Mucosa of descending colon (tissue), 3 donors: ENCODE data around the gene RALB. TPM values are rescaled to one million over a fixed set of nuclear protein-coding genes. Genes with fewer than 3 reads are reported as not detected.
A peak's percentile ranks its signal among the peaks of the same experiment; 100 is the strongest.

Source experiments
- ATAC-seq: fragments of 200-7000 bp; cut with Tn5 transposase; one replicate; pipeline ENCODE4 v1.9.1; 2020; ENCODE audit warnings: mild to moderate bottlenecking, moderate library complexity
- DNase-seq, 3 donors: peaks; one replicate each; pipeline ENCODE4 v3.0.0-alpha.2; 2020
- H3K36me3 ChIP-seq: fragments of 200-600 bp; one replicate; pipeline ENCODE4 v1.8.0; 2021; ENCODE audit warnings: low read depth, mild to moderate bottlenecking
- H3K4me1 ChIP-seq: fragments of 200-600 bp; one replicate; pipeline ENCODE4 v1.8.0; 2021; ENCODE audit warnings: low read depth, mild to moderate bottlenecking
- H3K4me3 ChIP-seq: fragments of 200-600 bp; one replicate; pipeline ENCODE4 v1.8.0; 2021; ENCODE audit warnings: mild to moderate bottlenecking
- H3K9me3 ChIP-seq: fragments of 200-600 bp; one replicate; pipeline ENCODE4 v1.8.0; 2021; ENCODE audit warnings: mild to moderate bottlenecking
- intact Hi-C, 2 donors: fragments of 100-400 bp; cut with DNase I in 1 of 2; cut with micrococcal nuclease in 1 of 2; formaldehyde crosslinking; loops; one replicate each; pipeline versions ENCODE4 v1.11.0 to v1.11.1; 2022; cut with DNase I, micrococcal nuclease
- total RNA-seq, 3 donors: library from RNA; stranded (reverse); fragmentation: NEBNext Ultra II Directional in 2 of 3; extraction: Animal tissue kit (Norgen Biotek cat#: 25700) in 2 of 3; gene quantifications; one replicate each; pipeline versions ENCODE4 v1.2.1 to v1.2.4, GENCODE V29; 2021 to 2023
- TF ChIP-seq, protein P1 (sequence below): fragments of 200-600 bp; IDR thresholded peaks from one replicate; pipeline ENCODE4 v1.8.0; 2022; ENCODE audit warnings: antibody characterized with exemption, mild to moderate bottlenecking
- donor health status: DM: no; HTN: no; CAD: no; lungs with moderate emphysema.
- donor health status: DM: no; HTN: no; CAD: no.
- donor health status: DM: no; HTN: yes; CAD: no.

The RALB gene
- total RNA-seq, 3 donors from 2014 or later = 75.1 to 83.8 (median 80.8) TPM

DNA sequence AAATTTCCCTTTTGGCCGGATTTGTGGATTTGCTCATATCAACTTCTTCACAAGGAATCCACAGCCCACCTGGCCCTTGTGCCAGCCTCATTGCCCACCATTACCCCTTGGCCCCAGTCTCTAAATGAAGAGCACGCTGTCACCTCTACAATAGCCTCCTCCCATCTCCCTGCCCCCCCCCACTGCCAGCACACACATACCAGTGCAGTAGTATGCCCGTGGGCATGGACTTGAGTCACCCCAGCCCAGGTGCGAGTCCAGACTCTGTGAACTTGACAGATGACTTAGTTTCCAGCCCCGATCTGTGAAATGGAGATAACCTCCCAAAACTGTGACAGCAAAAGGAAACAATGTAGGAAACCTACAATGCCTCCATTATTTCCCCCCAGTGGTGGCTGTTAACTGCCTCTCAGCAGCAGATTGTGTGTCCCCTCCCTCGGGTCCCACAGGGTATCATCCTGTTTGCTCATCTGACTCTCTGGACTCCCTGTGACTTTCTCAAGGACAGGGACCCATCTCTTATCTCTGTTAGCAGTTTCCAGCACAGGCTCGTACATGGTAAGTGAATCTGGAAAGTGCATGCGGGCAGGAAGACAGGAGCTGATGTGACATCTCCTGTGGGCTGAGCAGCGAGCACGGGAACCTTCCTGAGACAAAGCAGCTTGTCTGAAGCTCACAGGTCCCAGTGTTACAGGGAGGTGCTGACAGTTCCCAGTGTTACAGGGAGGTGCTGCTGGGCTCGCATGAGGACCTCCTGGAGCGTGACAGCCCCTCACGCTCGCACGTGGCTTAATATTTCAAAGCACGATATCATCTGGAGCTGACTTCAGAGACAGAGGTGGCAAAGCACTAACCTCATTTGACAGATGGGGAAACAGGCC is 25.3 kb upstream of the RALB start:
- Histone ChIP-seq H3K4me3 (no peak overlapping the region), H3K36me3 (no peaks in the 10 kb centered on the region), H3K9me3 (no peaks in the 10 kb centered on the region), H3K4me1 (peaks cover 39% of the 10 kb centered on the region)
- intact Hi-C loops = no loop called here
- TF ChIP-seq, protein P1, sequence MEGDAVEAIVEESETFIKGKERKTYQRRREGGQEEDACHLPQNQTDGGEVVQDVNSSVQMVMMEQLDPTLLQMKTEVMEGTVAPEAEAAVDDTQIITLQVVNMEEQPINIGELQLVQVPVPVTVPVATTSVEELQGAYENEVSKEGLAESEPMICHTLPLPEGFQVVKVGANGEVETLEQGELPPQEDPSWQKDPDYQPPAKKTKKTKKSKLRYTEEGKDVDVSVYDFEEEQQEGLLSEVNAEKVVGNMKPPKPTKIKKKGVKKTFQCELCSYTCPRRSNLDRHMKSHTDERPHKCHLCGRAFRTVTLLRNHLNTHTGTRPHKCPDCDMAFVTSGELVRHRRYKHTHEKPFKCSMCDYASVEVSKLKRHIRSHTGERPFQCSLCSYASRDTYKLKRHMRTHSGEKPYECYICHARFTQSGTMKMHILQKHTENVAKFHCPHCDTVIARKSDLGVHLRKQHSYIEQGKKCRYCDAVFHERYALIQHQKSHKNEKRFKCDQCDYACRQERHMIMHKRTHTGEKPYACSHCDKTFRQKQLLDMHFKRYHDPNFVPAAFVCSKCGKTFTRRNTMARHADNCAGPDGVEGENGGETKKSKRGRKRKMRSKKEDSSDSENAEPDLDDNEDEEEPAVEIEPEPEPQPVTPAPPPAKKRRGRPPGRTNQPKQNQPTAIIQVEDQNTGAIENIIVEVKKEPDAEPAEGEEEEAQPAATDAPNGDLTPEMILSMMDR = no peak
- no peak for ATAC-seq
- peak in 1 of 3 donors; percentile 21 for DNase-seq

DNA sequence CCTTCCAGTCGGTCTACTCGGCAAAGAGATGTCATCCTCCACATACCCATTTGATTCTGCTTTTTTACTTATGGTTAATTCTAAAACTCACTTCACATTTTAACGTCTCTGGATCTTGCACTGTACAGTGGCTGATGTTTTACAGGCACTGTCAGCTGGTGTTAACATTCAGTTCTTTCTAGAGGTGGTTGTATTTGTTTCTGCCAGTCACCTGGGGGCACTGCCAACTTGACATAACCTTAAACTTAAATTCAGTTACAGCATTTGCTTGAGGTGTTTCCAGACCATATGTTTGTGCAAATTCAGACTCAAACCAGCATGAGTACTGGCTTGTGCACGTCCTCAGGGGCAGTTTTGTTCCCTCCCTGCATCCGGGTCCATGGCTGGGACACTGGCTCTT is 24.1 kb upstream of the RALB start:
- H3K9me3 ChIP-seq = no peaks in the 10 kb centered on the region
- intact Hi-C loops = no loop called here
- H3K4me3 ChIP-seq = no peak overlapping the region
- TF ChIP-seq, protein P1 = no peak
- DNase-seq = no peak
- ATAC-seq = no peak
- peaks cover 44% of the 10 kb centered on the region for H3K4me1 ChIP-seq
- H3K36me3 ChIP-seq = no peaks in the 10 kb centered on the region

DNA sequence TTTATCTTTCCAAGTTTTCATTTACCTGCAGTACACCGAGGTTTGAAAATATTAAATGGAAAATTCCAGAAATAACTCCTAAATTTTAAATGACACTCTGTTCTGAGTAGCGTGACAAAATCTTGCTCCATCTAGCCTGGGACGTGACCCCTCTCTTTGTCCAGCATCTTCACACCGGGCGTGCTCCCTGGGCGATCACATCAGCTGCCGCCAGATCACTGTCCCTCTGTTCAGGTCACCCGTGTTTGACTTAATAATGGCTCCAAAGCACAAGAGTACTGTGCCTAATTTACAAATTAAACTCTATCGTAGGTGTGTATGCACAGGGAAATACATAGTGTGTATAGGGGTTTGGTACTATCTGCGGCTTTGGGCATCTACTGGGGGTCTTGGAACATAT is 23.3 kb upstream of the RALB start:
- no peak for ATAC-seq
- Histone ChIP-seq H3K36me3 (no peaks in the 10 kb centered on the region), H3K4me1 (peaks cover 36% of the 10 kb centered on the region), H3K4me3 (no peak overlapping the region), H3K9me3 (no peaks in the 10 kb centered on the region)
- no peak for DNase-seq
- intact Hi-C loops = no loop called here
- TF ChIP-seq, protein P1 = no peak

DNA sequence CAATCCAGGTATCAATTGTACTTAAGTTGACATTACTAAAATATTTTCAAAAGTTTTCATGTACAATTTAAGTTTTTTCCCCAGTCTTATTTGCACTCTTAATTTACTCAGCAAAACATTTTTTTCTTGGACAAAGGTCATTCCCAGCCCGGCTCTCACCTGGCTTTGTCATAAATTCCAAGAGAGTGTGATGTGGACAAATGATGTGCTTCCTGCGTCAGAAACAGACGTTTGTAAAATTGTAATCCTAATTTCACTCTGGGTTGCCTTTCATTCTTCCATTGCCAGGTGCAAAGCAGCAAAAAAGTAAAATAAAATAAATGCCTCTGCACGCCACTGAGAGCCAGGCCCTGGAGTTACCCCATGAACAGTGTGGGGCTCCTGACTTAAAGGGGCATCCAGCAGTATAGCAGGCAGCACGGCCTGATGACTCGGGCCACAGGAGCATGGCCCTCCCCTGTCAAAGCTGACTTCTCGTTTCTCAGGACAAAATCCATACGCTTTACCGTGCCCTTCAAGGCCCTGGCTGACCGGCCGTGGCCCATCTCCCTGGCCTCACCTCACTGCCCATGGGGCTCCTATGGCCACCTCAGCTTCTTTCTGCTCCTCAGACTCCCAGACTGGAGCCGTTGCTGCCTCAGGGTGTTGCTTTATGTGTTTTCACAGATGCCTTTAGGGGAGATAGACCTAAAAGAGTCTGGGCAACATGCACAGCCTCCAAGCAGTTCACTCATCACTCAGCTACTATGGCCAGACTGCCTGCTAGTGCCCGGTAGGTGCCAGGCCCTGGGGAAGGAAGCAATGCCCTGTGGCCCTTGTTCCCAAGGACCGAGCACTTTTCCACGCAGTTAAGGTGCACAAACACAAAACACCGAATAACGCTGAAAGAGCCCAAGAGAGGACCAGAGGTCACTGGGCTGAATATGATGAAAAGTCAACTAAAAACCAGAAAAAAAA is 21.9 kb upstream of the RALB start:
- Histone ChIP-seq H3K36me3 (no peaks in the 10 kb centered on the region), H3K9me3 (no peaks in the 10 kb centered on the region), H3K4me3 (no peak overlapping the region), H3K4me1 (peaks cover 35% of the 10 kb centered on the region)
- intact Hi-C loops = no loop called here
- TF ChIP-seq, protein P1 = no peak
- peak in 1 of 3 donors; percentile 57 for DNase-seq
- peak; percentile 62 for ATAC-seq

DNA sequence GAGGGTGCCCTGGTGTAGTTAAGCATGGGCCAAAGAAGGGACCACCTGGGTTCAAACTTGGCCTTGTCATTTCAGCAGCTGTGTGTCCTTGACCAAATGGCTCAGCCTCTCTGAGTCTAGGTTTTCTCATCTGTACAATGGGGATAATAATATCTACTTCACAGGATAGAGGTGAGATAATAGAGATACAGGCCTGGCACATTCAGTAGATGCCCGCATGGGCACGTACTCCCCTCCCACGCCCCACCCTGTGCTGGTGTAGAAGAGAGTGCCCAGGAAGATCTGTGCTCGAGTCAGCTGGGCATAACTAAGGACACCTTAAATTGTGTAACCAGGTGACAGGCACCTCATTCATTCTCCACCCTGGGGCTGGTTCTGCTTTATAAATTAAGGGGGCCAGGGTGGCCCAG is 21.1 kb upstream of the RALB start:
- Histone ChIP-seq H3K9me3 (no peaks in the 10 kb centered on the region), H3K36me3 (no peaks in the 10 kb centered on the region), H3K4me1 (peaks cover 35% of the 10 kb centered on the region), H3K4me3 (no peak overlapping the region)
- intact Hi-C loops = no loop called here
- peak; percentile 12 for ATAC-seq
- no peak for DNase-seq
- TF ChIP-seq, protein P1 = no peak
